Measurements from ENCODE around the gene RNF123. TPM values are rescaled to one million over a fixed set of nuclear protein-coding genes. Genes with fewer than 3 reads are reported as not detected.

Gene RNF123
- total RNA-seq: 10 to 100 TPM; 50.0 to 58.9 TPM

DNA sequence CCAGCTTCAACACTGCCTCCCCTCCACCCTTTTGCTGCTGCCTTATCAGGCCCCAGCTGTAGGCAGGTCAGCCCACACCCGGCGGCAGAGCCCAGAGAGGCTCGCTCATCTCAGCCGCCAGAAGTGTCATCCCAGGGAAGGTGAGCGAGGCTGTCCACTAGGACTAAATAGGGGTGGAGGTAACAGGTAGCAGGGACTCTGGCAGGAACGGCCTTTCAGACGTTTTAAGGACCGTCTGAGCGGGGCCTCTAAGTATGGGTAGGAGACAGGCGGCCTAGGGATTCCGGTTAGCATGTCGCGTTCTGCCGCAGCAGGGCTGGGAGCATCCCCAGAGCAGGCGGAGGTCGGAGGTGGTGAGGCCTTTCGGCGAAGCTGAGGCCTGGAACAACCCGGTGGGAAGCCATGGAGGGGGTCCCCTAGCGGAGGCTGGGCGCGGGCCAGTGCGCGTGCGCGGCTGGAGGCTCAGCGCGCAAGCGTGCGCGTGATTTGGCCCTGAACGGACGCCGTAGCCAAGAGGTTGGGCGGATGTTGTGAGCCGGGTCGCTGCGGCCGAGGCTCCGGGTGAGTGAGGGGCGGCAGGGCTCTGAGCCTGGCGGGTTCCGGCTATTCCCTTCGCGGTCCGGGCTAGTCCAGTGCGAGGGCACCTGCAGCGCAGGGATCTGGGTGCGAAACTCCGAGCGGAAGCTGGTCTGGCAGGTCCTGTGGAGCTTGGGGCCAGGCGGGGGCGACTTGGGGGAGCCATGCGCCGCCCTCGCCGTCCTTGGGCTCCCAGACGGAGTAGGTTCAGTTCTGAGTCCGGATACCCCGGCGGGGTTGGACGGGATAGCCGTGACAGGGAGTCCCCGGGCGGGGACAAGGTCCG lies at the start of gene RNF123, which contains the start of gene MST1:
Gene RNF123, plus strand, starts transcription at position 512 of the 862 bp plus-strand sequence. CDS start 1,609 bp downstream, outside the sequence.
Gene MST1, minus strand, starts transcription at position 429 of the 862 bp plus-strand sequence. CDS start 783 bp downstream, outside the sequence.
- DNase-seq: peak; percentile 93
- ATAC-seq: peak; percentile 83
- peaks cover 31% of the 10 kb centered on the region for H3K4me1 Mint-ChIP-seq
- CTCF ChIA-PET: interaction anchor here (2.6 kb wide), 1 partner anchor 150 kb away, joined by 10 read pairs; no protein-coding TSS in a partner anchor
- peak within 1 kb of the TSS; percentile 90 for H3K4me3 Mint-ChIP-seq
- peaks cover 6% of the 10 kb centered on the region for H3K27me3 Mint-ChIP-seq
- peak within 1 kb of the TSS; percentile 92 for H3K27ac Mint-ChIP-seq
- peaks cover 4% of the 10 kb centered on the region for H3K36me3 Mint-ChIP-seq
- no peaks in the 10 kb centered on the region for H3K9me3 Mint-ChIP-seq (ENCODE audit: low read depth)

GRCh38 chr3:49641292-49641691 lies 48.1 kb upstream of the RNF123 start:
- no peaks in the 10 kb centered on the region for H3K9me3 Mint-ChIP-seq (ENCODE audit: low read depth)
- no peak overlapping the region for H3K4me3 Mint-ChIP-seq
- CTCF ChIA-PET: interaction anchor here (0.6 to 1.1 kb wide), 2 partner anchors 101 to 704 kb away, joined by 3 read pairs; no protein-coding TSS in a partner anchor
- no peak overlapping the region for H3K27ac Mint-ChIP-seq
- H3K27me3 Mint-ChIP-seq: no peaks in the 10 kb centered on the region
- no peak for DNase-seq
- H3K4me1 Mint-ChIP-seq: peaks cover 7% of the 10 kb centered on the region
- no peak for ATAC-seq
- H3K36me3 Mint-ChIP-seq: no peaks in the 10 kb centered on the region

DNA sequence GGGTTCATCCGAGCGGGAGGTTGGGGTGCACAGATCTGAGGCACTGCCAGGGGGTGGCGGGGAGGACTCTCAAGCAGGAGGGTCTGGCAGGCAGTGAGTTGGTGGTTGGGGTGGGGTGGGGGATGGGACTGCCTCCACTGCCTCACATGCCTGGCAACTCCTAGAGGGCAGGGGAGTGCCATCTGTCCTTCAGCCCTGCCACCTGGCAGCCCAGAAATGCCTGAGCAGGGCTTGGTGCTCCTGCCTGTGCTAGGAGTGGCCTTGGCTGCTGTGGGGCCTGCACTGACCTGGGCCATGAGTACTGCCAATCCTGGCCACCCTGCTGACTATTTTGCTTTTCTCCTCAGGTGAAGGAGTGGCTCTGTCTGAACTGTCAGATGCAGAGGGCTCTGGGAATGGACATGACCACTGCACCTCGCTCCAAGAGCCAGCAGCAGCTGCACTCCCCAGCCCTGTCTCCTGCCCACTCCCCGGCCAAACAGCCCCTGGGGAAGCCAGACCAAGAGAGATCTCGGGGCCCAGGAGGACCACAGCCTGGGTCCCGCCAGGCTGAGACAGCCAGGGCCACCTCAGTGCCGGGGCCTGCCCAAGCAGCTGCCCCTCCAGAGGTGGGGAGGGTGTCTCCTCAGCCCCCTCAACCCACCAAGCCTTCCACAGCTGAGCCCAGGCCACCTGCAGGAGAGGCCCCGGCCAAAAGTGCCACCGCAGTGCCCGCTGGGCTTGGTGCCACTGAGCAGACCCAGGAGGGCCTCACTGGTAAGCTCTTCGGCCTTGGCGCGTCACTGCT lies 47.2 kb upstream of the RNF123 start:
- Mint-ChIP-seq H3K27me3 (no peaks in the 10 kb centered on the region), H3K9me3 (ENCODE audit: low read depth) (no peaks in the 10 kb centered on the region), H3K27ac (no peak overlapping the region), H3K36me3 (no peaks in the 10 kb centered on the region), H3K4me3 (no peak overlapping the region), H3K4me1 (peaks cover under 1% of the 10 kb centered on the region)
- ATAC-seq: no peak
- CTCF ChIA-PET: interaction anchor here (0.6 to 1.1 kb wide), 2 partner anchors 102 to 704 kb away, joined by 3 read pairs; no protein-coding TSS in a partner anchor
- no peak for DNase-seq

GRCh38 chr3:49642708-49643145 lies 46.6 kb upstream of the RNF123 start:
- no peaks in the 10 kb centered on the region for H3K36me3 Mint-ChIP-seq
- no peak for DNase-seq
- no peak overlapping the region for H3K27ac Mint-ChIP-seq
- no peaks in the 10 kb centered on the region for H3K9me3 Mint-ChIP-seq (ENCODE audit: low read depth)
- CTCF ChIA-PET: interaction anchor here (1.1 kb wide), 1 partner anchor 103 kb away, joined by 3 read pairs; no protein-coding TSS in a partner anchor
- ATAC-seq: no peak
- no peaks in the 10 kb centered on the region for H3K27me3 Mint-ChIP-seq
- no peak overlapping the region for H3K4me3 Mint-ChIP-seq
- H3K4me1 Mint-ChIP-seq: no peaks in the 10 kb centered on the region

GRCh38 chr3:49644684-49645083 lies 44.7 kb upstream of the RNF123 start:
- DNase-seq: no peak
- ATAC-seq: no peak
- CTCF ChIA-PET: interaction anchor here (0.6 kb wide), 1 partner anchor 565 kb away, joined by 3 read pairs; no protein-coding TSS in a partner anchor
- Mint-ChIP-seq H3K9me3 (ENCODE audit: low read depth) (no peaks in the 10 kb centered on the region), H3K36me3 (no peaks in the 10 kb centered on the region), H3K4me1 (no peaks in the 10 kb centered on the region), H3K27me3 (no peaks in the 10 kb centered on the region), H3K4me3 (no peak overlapping the region), H3K27ac (no peak overlapping the region)

- CTCF ChIA-PET: interaction anchor here (0.9 kb wide), 1 partner anchor 10 kb away, joined by 3 read pairs; no protein-coding TSS in a partner anchor
Measured at GRCh38 chr3:49646236-49646635, 43.1 kb upstream of the RNF123 start.

DNA sequence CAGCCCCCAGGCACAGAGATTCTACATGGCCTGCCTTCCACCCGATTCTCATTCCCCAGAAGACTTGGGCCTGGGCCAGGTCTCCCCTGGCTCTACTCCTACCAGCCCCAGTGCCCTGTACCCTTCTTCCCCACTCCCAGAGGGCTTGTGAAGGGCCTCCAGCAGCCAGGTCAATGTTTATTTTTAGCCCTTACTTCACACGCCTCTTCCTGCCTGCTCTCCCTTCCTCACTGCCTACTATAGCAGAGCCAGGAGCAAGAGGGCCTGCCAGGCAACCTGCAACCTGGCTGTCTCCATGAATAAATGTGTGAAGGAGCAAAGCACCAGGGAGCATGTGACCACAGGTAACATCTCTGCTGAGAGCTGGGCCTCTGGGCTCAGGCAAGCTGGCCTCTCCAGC lies 41.6 kb upstream of the RNF123 start:
- ATAC-seq (no peak), DNase-seq (no peak)
- Mint-ChIP-seq H3K4me1 (no peaks in the 10 kb centered on the region), H3K36me3 (no peaks in the 10 kb centered on the region), H3K9me3 (ENCODE audit: low read depth) (no peaks in the 10 kb centered on the region), H3K4me3 (no peak overlapping the region), H3K27me3 (no peaks in the 10 kb centered on the region), H3K27ac (no peak overlapping the region)
- CTCF ChIA-PET: no interaction called here

More at GRCh38 chr3:49646236-49646635, 43.1 kb upstream of the RNF123 start:
- Mint-ChIP-seq H3K27me3 (no peaks in the 10 kb centered on the region), H3K4me1 (no peaks in the 10 kb centered on the region), H3K9me3 (ENCODE audit: low read depth) (no peaks in the 10 kb centered on the region), H3K36me3 (no peaks in the 10 kb centered on the region), H3K4me3 (no peak overlapping the region), H3K27ac (no peak overlapping the region)
- no peak for DNase-seq
- no peak for ATAC-seq

DNA sequence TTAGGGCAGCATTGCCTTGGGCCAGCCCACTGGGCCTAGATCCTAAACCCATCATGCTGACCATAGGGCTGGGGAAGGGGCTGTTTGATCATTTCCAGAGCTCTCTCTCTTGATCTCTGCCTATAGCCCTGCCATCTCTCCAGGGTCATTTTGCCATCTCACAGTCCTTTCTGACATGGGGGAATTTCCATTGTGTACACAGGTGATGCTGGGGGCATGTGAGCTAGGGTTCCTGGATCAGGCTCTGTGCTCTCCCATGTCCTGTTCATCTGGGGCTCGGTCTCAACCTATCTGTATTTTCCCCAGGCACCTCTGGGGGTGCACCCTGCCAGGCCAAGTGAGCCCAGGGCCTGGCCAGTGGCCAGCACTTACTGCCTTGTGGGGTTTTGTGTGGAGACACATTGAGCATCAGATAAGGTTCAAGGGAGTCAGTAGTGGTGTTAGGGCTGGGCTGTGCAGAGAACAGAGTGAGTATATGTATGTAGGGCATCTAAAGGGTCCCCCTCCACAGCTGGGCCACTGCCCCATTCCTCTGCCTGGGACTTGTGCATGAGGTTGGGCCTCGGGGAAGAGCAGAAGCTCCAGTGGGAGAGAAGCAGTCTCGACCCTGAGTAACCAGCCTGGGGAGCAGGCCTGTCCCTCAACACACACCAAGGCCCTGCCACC lies 40.9 kb upstream of the RNF123 start:
- Mint-ChIP-seq H3K27ac (no peak overlapping the region), H3K4me1 (no peaks in the 10 kb centered on the region), H3K36me3 (no peaks in the 10 kb centered on the region), H3K4me3 (no peak overlapping the region), H3K27me3 (no peaks in the 10 kb centered on the region), H3K9me3 (ENCODE audit: low read depth) (no peaks in the 10 kb centered on the region)
- CTCF ChIA-PET: no interaction called here
- no peak for DNase-seq
- no peak for ATAC-seq

GRCh38 chr3:49649576-49649975 lies 39.8 kb upstream of the RNF123 start:
- Mint-ChIP-seq H3K4me3 (no peak overlapping the region), H3K4me1 (no peaks in the 10 kb centered on the region), H3K27me3 (no peaks in the 10 kb centered on the region), H3K36me3 (no peaks in the 10 kb centered on the region), H3K9me3 (ENCODE audit: low read depth) (no peaks in the 10 kb centered on the region), H3K27ac (no peak overlapping the region)
- ATAC-seq (no peak), DNase-seq (no peak)
- CTCF ChIA-PET: interaction anchor here (1.4 kb wide), 1 partner anchor 22 kb away, joined by 3 read pairs; no protein-coding TSS in a partner anchor

DNA sequence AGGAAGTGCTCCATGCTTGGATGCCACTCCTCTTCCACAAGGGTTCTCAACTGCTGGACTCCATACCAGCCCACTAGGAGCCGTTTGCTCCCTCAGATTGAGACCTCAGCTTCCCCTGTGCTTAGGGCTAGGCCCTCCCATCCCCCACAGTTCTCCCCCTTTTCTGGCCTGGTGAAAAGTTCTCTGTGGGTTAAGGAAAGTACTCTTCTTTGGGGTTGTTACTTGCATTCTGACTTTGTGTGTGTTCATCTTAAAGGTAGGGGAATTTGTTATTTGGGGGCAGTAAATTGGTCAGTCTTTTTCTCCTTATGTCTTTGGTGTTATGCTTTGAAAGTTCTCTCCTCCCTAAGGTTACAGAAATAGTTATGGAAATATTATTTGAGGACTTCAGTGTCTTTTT lies 39.2 kb upstream of the RNF123 start:
- H3K27ac Mint-ChIP-seq: no peak overlapping the region

GRCh38 chr3:49650637-49651036 lies 38.7 kb upstream of the RNF123 start:
- Mint-ChIP-seq H3K9me3 (ENCODE audit: low read depth) (no peaks in the 10 kb centered on the region), H3K27me3 (no peaks in the 10 kb centered on the region), H3K27ac (no peak overlapping the region), H3K4me3 (no peak overlapping the region), H3K36me3 (no peaks in the 10 kb centered on the region), H3K4me1 (no peaks in the 10 kb centered on the region)
- ATAC-seq (no peak), DNase-seq (no peak)
- CTCF ChIA-PET: interaction anchor here (1.4 kb wide), 1 partner anchor 23 kb away, joined by 3 read pairs; no protein-coding TSS in a partner anchor

More for the DNA sequence above, 39.2 kb upstream of the RNF123 start:
- no peaks in the 10 kb centered on the region for H3K9me3 Mint-ChIP-seq (ENCODE audit: low read depth)
- CTCF ChIA-PET: interaction anchor here (1.4 kb wide), 1 partner anchor 23 kb away, joined by 3 read pairs; no protein-coding TSS in a partner anchor
- H3K36me3 Mint-ChIP-seq: no peaks in the 10 kb centered on the region
- no peak for ATAC-seq
- H3K4me3 Mint-ChIP-seq: no peak overlapping the region
- no peaks in the 10 kb centered on the region for H3K4me1 Mint-ChIP-seq
- DNase-seq: no peak
- H3K27me3 Mint-ChIP-seq: no peaks in the 10 kb centered on the region

- no peak for ATAC-seq
- Mint-ChIP-seq H3K4me1 (no peaks in the 10 kb centered on the region), H3K36me3 (no peaks in the 10 kb centered on the region), H3K27me3 (no peaks in the 10 kb centered on the region), H3K27ac (no peak overlapping the region), H3K9me3 (ENCODE audit: low read depth) (no peaks in the 10 kb centered on the region), H3K4me3 (no peak overlapping the region)
- CTCF ChIA-PET: interaction anchor here (1.5 kb wide), 1 partner anchor 19 kb away, joined by 3 read pairs; no protein-coding TSS in a partner anchor
- DNase-seq: no peak
Measured at GRCh38 chr3:49652218-49652902, 37.0 kb upstream of the RNF123 start.

All from activated CD8-positive, alpha-beta memory T cell treated with anti-CD3 and anti-CD28 coated beads, Interleukin-2, amount 10 ng/mL, durations not matched to agents 7 days and 5 days (primary cell).